H9 (cell line): ENCODE measurements around the gene JAKMIP3. TPM values are rescaled to one million over a fixed set of nuclear protein-coding genes. Genes with fewer than 3 reads are reported as not detected.

ENCODE experiments used
- DNase-seq: peaks from one replicate; pipeline ENCODE4 v3.0.0-alpha.2; 2017
- H2AFZ ChIP-seq: one replicate; pipeline ENCODE4 v1.6.1; 2013; ENCODE audit warnings: mild to moderate bottlenecking, low read length, control low read depth, moderate library complexity
- H2AK5ac ChIP-seq: 2 replicates; pipeline ENCODE4 v1.6.1; 2013; ENCODE audit warnings: low read length, control low read depth, mixed read lengths; ENCODE audit not compliant: insufficient read length
- H2BK120ac ChIP-seq: one replicate; pipeline ENCODE4 v1.6.1; 2013; ENCODE audit warnings: low read depth, mild to moderate bottlenecking, low read length, control low read depth, inconsistent platforms; ENCODE audit not compliant: poor library complexity, severe bottlenecking
- H2BK12ac ChIP-seq: 2 replicates; pipeline ENCODE4 v1.6.1; 2013; ENCODE audit warnings: low read length, control low read depth, mixed read lengths, low read depth; ENCODE audit not compliant: insufficient read length
- H2BK15ac ChIP-seq: 2 replicates; pipeline ENCODE4 v1.6.1; 2013; ENCODE audit warnings: low read depth, low read length, control low read depth
- H2BK20ac ChIP-seq: one replicate; pipeline ENCODE4 v1.6.1; 2013; ENCODE audit warnings: low read depth, mild to moderate bottlenecking, low read length, control low read depth, inconsistent platforms; ENCODE audit not compliant: poor library complexity, severe bottlenecking
- H2BK5ac ChIP-seq: 2 replicates; pipeline ENCODE4 v1.6.1; 2013; ENCODE audit warnings: low read length, control low read depth, mixed read lengths; ENCODE audit not compliant: insufficient read length
- H3K14ac ChIP-seq: 2 replicates; pipeline ENCODE4 v1.6.1; 2013; ENCODE audit warnings: low read length, control low read depth; ENCODE audit not compliant: insufficient read depth
- H3K18ac ChIP-seq: 2 replicates; pipeline ENCODE4 v1.6.1; 2013; ENCODE audit warnings: low read depth, mild to moderate bottlenecking, mixed read lengths, low read length, control low read depth; ENCODE audit not compliant: insufficient read length
- H3K23ac ChIP-seq: 2 replicates; pipeline ENCODE4 v1.6.1; 2013; ENCODE audit warnings: low read length, control low read depth, mixed read lengths, low read depth; ENCODE audit not compliant: insufficient read length
- H3K23me2 ChIP-seq: 2 replicates; pipeline ENCODE4 v1.6.1; 2013; ENCODE audit warnings: low read depth, mild to moderate bottlenecking, mixed read lengths, low read length, control low read depth; ENCODE audit not compliant: insufficient read length, poor library complexity, severe bottlenecking
- H3K27ac ChIP-seq: 2 replicates; pipeline ENCODE4 v1.5.1; 2013; ENCODE audit warnings: low read length, control low read depth, mixed read lengths, low read depth; ENCODE audit not compliant: insufficient read length
- H3K27me3 ChIP-seq: 2 replicates; pipeline ENCODE4 v1.6.1; 2013; ENCODE audit warnings: low read length, control low read depth, inconsistent platforms; ENCODE audit not compliant: insufficient read depth
- H3K4ac ChIP-seq: 2 replicates; pipeline ENCODE4 v1.6.1; 2013; ENCODE audit warnings: low read depth, mild to moderate bottlenecking, control low read depth, inconsistent platforms, low read length, moderate library complexity
- H3K4me1 ChIP-seq: 2 replicates; pipeline ENCODE4 v1.6.1; 2013; ENCODE audit warnings: low read length, control low read depth, inconsistent platforms; ENCODE audit not compliant: insufficient read depth
- H3K4me2 ChIP-seq: 2 replicates; pipeline ENCODE4 v1.6.1; 2013; ENCODE audit warnings: low read length, control low read depth, mixed read lengths; ENCODE audit not compliant: insufficient read length, insufficient read depth
- H3K56ac ChIP-seq: 2 replicates; pipeline ENCODE4 v1.6.1; 2013; ENCODE audit warnings: low read depth, mild to moderate bottlenecking, mixed read lengths, low read length, control low read depth; ENCODE audit not compliant: insufficient read length
- H3K79me1 ChIP-seq: 2 replicates; pipeline ENCODE4 v1.6.1; 2013; ENCODE audit warnings: low read depth, mild to moderate bottlenecking, moderate library complexity, low read length, control low read depth, inconsistent platforms; ENCODE audit not compliant: insufficient read depth, poor library complexity, severe bottlenecking
- H3K79me2 ChIP-seq: 2 replicates; pipeline ENCODE4 v1.6.1; 2013; ENCODE audit warnings: low read length, control low read depth, inconsistent platforms; ENCODE audit not compliant: insufficient read depth
- H3K9ac ChIP-seq: 2 replicates; pipeline ENCODE4 v1.6.1; 2013; ENCODE audit warnings: low read length, control low read depth, mixed read lengths; ENCODE audit not compliant: insufficient read length; ENCODE audit errors: extremely low read depth
- H3K9me3 ChIP-seq: one replicate; pipeline ENCODE4 v1.6.1; 2013; ENCODE audit warnings: low read depth, low read length, inconsistent platforms; ENCODE audit not compliant: control insufficient read depth
- H3T11ph ChIP-seq: one replicate; pipeline ENCODE4 v1.6.1; 2013; ENCODE audit warnings: mild to moderate bottlenecking, low read length, control low read depth, inconsistent platforms
- H4K20me1 ChIP-seq: one replicate; pipeline ENCODE4 v1.6.1; 2013; ENCODE audit not compliant: control insufficient read depth, insufficient read length, insufficient read depth
- H4K5ac ChIP-seq: 2 replicates; pipeline ENCODE4 v1.6.1; 2013; ENCODE audit warnings: low read depth, mild to moderate bottlenecking, mixed read lengths, low read length, control low read depth; ENCODE audit not compliant: insufficient read length
- H4K8ac ChIP-seq: replicated peaks from 2 replicates; pipeline ENCODE4 v1.6.1; 2013; ENCODE audit warnings: low read length, control low read depth, mixed read lengths, low read depth; ENCODE audit not compliant: insufficient read length
- H4K91ac ChIP-seq: 2 replicates; pipeline ENCODE4 v1.6.1; 2013; ENCODE audit warnings: low read depth, mild to moderate bottlenecking, moderate library complexity, mixed read lengths, low read length, control low read depth; ENCODE audit not compliant: insufficient read length
- H3K27ac Mint-ChIP-seq, 3 experiments: 2 replicates in 2 of 3; 3 replicates in 1 of 3; pipeline ENCODE4 v1.8.0; 2020 to 2021; ENCODE audit warnings: mixed read lengths in 3 of 3, mild to moderate bottlenecking in 1 of 3, moderate library complexity in 1 of 3
- H3K27me3 Mint-ChIP-seq: 2 replicates; pipeline ENCODE4 v1.8.0; 2021; ENCODE audit warnings: low read depth, mild to moderate bottlenecking, moderate library complexity, mixed read lengths
- H3K36me3 Mint-ChIP-seq, 3 experiments: 2 replicates in 2 of 3; 3 replicates in 1 of 3; pipeline ENCODE4 v1.8.0; 2020 to 2021; ENCODE audit warnings: low read depth in 3 of 3, mixed read lengths in 3 of 3; ENCODE audit not compliant: insufficient read depth in 1 of 3
- H3K4me1 Mint-ChIP-seq, 2 experiments: 2 replicates each; pipeline ENCODE4 v1.8.0; 2020; ENCODE audit warnings: mixed read lengths in 2 of 2
- H3K4me3 Mint-ChIP-seq, 2 experiments: 2 replicates in 1 of 2; 3 replicates in 1 of 2; pipeline ENCODE4 v1.8.0; 2020 to 2021; ENCODE audit warnings: mild to moderate bottlenecking in 2 of 2, mixed read lengths in 2 of 2, moderate library complexity in 1 of 2
- H3K9me3 Mint-ChIP-seq, 2 experiments: 2 replicates in 1 of 2; 3 replicates in 1 of 2; pipeline ENCODE4 v1.8.0; 2020; ENCODE audit warnings: mild to moderate bottlenecking in 2 of 2, mixed read lengths in 2 of 2, moderate library complexity in 1 of 2
- CTCF ChIP-seq: fragments of 200-600 bp; sonication (generic); conservative IDR thresholded peaks from 3 replicates; pipeline ENCODE4 v1.8.0; 2021; ENCODE audit warnings: antibody characterized with exemption, mild to moderate bottlenecking
- WGBS: extraction: QIAGEN DNeasy Blood & Tissue Kit; methylation state at CpG from one replicate; pipeline ENCODE4 v1.1.7; 2013; ENCODE audit warnings: missing lambda C conversion rate, low lambda C conversion rate, mixed read lengths; ENCODE audit not compliant: insufficient read length; ENCODE audit errors: extremely low coverage; 5-methylcytosine and 5-hydroxymethylcytosine counted together
- total RNA-seq: library from RNA; stranded (reverse); gene quantifications from 2 replicates; pipeline ENCODE4 v1.2.1, GENCODE V29; 2021

The JAKMIP3 gene
- total RNA-seq, 1 experiment from 2014 or later, result 0.50 TPM

GRCh38 chr10:132037676-132037975, 28.1 kb upstream of the JAKMIP3 start:
- Histone ChIP-seq H3K4me1 (no peaks in the 10 kb centered on the region; the same call in 1 of the 2 replicates), H2AK5ac (no peak overlapping the region), H4K91ac (no peak overlapping the region), H3K4ac (no peak overlapping the region), H3K23ac (no peak overlapping the region), H3T11ph (no peak overlapping the region), H2AFZ (no peak overlapping the region), H3K79me2 (no peaks in the 10 kb centered on the region), H3K9ac (no peak overlapping the region), H3K18ac (no peak overlapping the region), H2BK5ac (no peak overlapping the region), H3K27ac (no peak overlapping the region), H4K8ac (no peak overlapping the region), H3K14ac (no peak overlapping the region), H2BK120ac (no peak overlapping the region), H2BK20ac (no peak overlapping the region), H2BK12ac (no peak overlapping the region), H3K79me1 (no peaks in the 10 kb centered on the region), H4K5ac (no peak overlapping the region), H3K4me2 (peak overlapping the region; percentile 89), H3K27me3 (peaks cover 16% of the 10 kb centered on the region; the same call in 1 of the 2 replicates), H3K23me2 (peaks cover 16% of the 10 kb centered on the region), H4K20me1 (no peaks in the 10 kb centered on the region), H2BK15ac (no peak overlapping the region), H3K9me3 (no peaks in the 10 kb centered on the region), H3K56ac (no peak overlapping the region)
- peak; percentile 80 for DNase-seq
- no peak for TF ChIP-seq CTCF
- H3K27ac Mint-ChIP-seq, result peak overlapping the region in 1 of 3 experiments; percentile 36; a peak in 1 of 7 replicates
- peaks cover 0 to 3% (median 0%) of the 10 kb centered on the region in 3 experiments; a peak in 2 of 7 replicates for H3K36me3 Mint-ChIP-seq
- peak overlapping the region; percentile 68 to 80 for H3K4me3 Mint-ChIP-seq
- peaks cover 17 to 30% of the 10 kb centered on the region in 2 experiments for H3K4me1 Mint-ChIP-seq
- WGBS, result no CpG with 5 or more reads among the region's 10 CpGs
- H3K9me3 Mint-ChIP-seq, result peaks cover 0 to 2% of the 10 kb centered on the region in 2 experiments; a peak in 2 of 5 replicates
- H3K27me3 Mint-ChIP-seq, result peaks cover 70% of the 10 kb centered on the region
